HepG2 (cell line): ENCODE data around the gene RASAL1. TPM values are rescaled to one million over a fixed set of nuclear protein-coding genes. Genes with fewer than 3 reads are reported as not detected.

ENCODE experiments used
- ATAC-seq: fragments of 200-7000 bp; cut with Tn5 transposase; 3 replicates; pipeline ENCODE4 v1.9.1; 2020; ENCODE audit warnings: mild to moderate bottlenecking, moderate library complexity
- BruUV-seq: library from RNA; stranded (reverse); fragments of 400-500 nt; replicated peaks from 2 replicates; lab custom pipeline; 2021; lab: Mats Ljungman, UMichigan
- CTCF ChIA-PET: fragments of 300-600 bp; formaldehyde crosslinking; extraction: SDS; loops from one replicate; lab custom pipeline; 2021; ENCODE audit warnings: low total read pairs, inconsistent platforms, low intra/inter-chr PET ratio; lab: Yijun Ruan, JAX
- POLR2A ChIA-PET: fragments of 350-600 bp; sonication (Branson Sonifier 250); formaldehyde crosslinking; loops from one replicate; lab custom pipeline; 2020; ENCODE audit warnings: antibody characterized with exemption, inconsistent platforms; lab: Yijun Ruan, JAX
- DNase-seq: peaks from one replicate; pipeline ENCODE4 v3.0.0-alpha.2; 2015; ENCODE audit warnings: low spot score
- FAIRE-seq: peaks from 3 replicates; lab custom pipeline; 2011; peaks lifted over from hg19 to GRCh38; lab: Jason Lieb, UNC
- H2AFZ ChIP-seq: one replicate; pipeline ENCODE4 v1.6.1; 2011; ENCODE audit warnings: low read length, inconsistent platforms
- H3K27ac ChIP-seq: fragments of 300-600 bp; 3 replicates; pipeline ENCODE4 v1.8.0; 2011; ENCODE audit warnings: mixed run types, mild to moderate bottlenecking, mixed read lengths, low read length, inconsistent platforms; ENCODE audit not compliant: insufficient read depth; ENCODE audit errors: extremely low read length
- H3K27me3 ChIP-seq, 2 experiments: fragments of 200-600 bp in 1 of 2; 2 replicates in 1 of 2; 3 replicates in 1 of 2; pipeline versions ENCODE4 v1.6.0 to v1.8.0; 2011; ENCODE audit warnings: low read length in 2 of 2, mild to moderate bottlenecking in 2 of 2, moderate library complexity in 2 of 2, inconsistent platforms in 1 of 2; ENCODE audit not compliant: insufficient read depth in 2 of 2, control insufficient read depth in 1 of 2
- H3K36me3 ChIP-seq, 2 experiments: fragments of 200-600 bp in 1 of 2; replicated peaks in 1 of 2; 2 replicates in 1 of 2; 3 replicates in 1 of 2; pipeline versions ENCODE4 v1.5.1 to v1.8.0; 2011; ENCODE audit warnings: low read length in 2 of 2, inconsistent platforms in 1 of 2; ENCODE audit not compliant: insufficient read depth in 2 of 2, control insufficient read depth in 1 of 2
- H3K4me1 ChIP-seq: 2 replicates; pipeline ENCODE4 v1.5.1; 2012; ENCODE audit warnings: low read length, inconsistent platforms; ENCODE audit not compliant: insufficient read depth
- H3K4me2 ChIP-seq: 2 replicates; pipeline ENCODE4 v1.6.0; 2011; ENCODE audit warnings: low read depth, low read length, inconsistent platforms
- H3K4me3 ChIP-seq, 3 experiments: fragments of 200-600 bp in 1 of 3; sonication (generic), shearing (Covaris generic) in 1 of 3; replicated peaks in 1 of 3; 2 replicates each; pipeline ENCODE4 v1.5.1; 2011 to 2016; ENCODE audit warnings: low read length in 3 of 3, inconsistent platforms in 2 of 3, low read depth in 2 of 3, mild to moderate bottlenecking in 2 of 3, control low read depth in 1 of 3, mixed read lengths in 1 of 3; ENCODE audit not compliant: insufficient read depth in 1 of 3
- H3K79me2 ChIP-seq: one replicate; pipeline ENCODE4 v1.6.1; 2011; ENCODE audit warnings: low read length, inconsistent platforms; ENCODE audit not compliant: insufficient read depth
- H3K9ac ChIP-seq: 2 replicates; pipeline ENCODE4 v1.6.0; 2011; ENCODE audit warnings: mild to moderate bottlenecking, low read depth, low read length, inconsistent platforms; ENCODE audit not compliant: insufficient read depth
- H3K9me3 ChIP-seq: 2 replicates; pipeline ENCODE4 v1.5.1; 2012; ENCODE audit warnings: mild to moderate bottlenecking, low read length
- H4K20me1 ChIP-seq: 2 replicates; pipeline ENCODE4 v1.6.0; 2011; ENCODE audit warnings: inconsistent platforms, mild to moderate bottlenecking, low read length, moderate library complexity; ENCODE audit not compliant: insufficient read depth
- FOXA1 ChIP-seq, 2 experiments: fragments of 450-650 bp in 1 of 2; sonication (generic) in 1 of 2; formaldehyde crosslinking in 1 of 2; IDR thresholded peaks; 2 replicates each; pipeline versions ENCODE4 v1.4.0 to v1.6.1; 2016 to 2020; ENCODE audit warnings: missing genetic modification reagents in 1 of 2
- HOXA3 ChIP-seq: sonication (generic); formaldehyde crosslinking; IDR thresholded peaks from 2 replicates; pipeline ENCODE4 v1.5.0; 2020; ENCODE audit warnings: missing genetic modification reagents
- NFIC ChIP-seq: IDR thresholded peaks from 2 replicates; pipeline ENCODE4 v1.6.1; 2012; ENCODE audit warnings: mild to moderate bottlenecking, low read length, inconsistent platforms
- SRF ChIP-seq: IDR thresholded peaks from 2 replicates; pipeline ENCODE4 v1.6.1; 2011; ENCODE audit warnings: mild to moderate bottlenecking, low read depth, low read length, moderate library complexity
- ZNF296 ChIP-seq: sonication (generic); formaldehyde crosslinking; conservative IDR thresholded peaks from 2 replicates; pipeline ENCODE4 v1.5.0; 2020; ENCODE audit warnings: mild to moderate bottlenecking, missing genetic modification reagents
- ZNF660 ChIP-seq: sonication (generic); formaldehyde crosslinking; IDR thresholded peaks from 2 replicates; pipeline ENCODE4 v1.5.1; 2020; ENCODE audit warnings: mild to moderate bottlenecking, low read depth, missing genetic modification reagents, borderline replicate concordance
- ZNF7 ChIP-seq: IDR thresholded peaks from 2 replicates; pipeline ENCODE4 v1.6.1; 2016; ENCODE audit warnings: missing biosample characterization, missing genetic modification reagents
- ZNF768 ChIP-seq: sonication (generic); formaldehyde crosslinking; IDR thresholded peaks from 2 replicates; pipeline ENCODE4 v1.4.0; 2020; ENCODE audit warnings: missing genetic modification reagents
- WGBS: methylation state at CpG from one replicate; pipeline ENCODE4 v1.1.6; 2017; ENCODE audit warnings: low lambda C conversion rate; 5-methylcytosine and 5-hydroxymethylcytosine counted together
- in situ Hi-C: cut with HindIII; loops from 2 replicates; pipeline ENCODE4 v1.10.0; 2017; ENCODE audit warnings: low pct_unique_long_range_greater_than_20kb; ENCODE audit not compliant: extremely low pct_ligation_motif_present
- intact Hi-C: fragments of 100-400 bp; cut with micrococcal nuclease; formaldehyde crosslinking; loops from one replicate; pipeline ENCODE4 v1.10.0; 2022; ENCODE audit not compliant: unreplicated experiment
- polyA plus RNA-seq, 8 experiments: library from polyadenylated mRNA; depleted of rRNA in 3 of 8; stranded (reverse) in 7 of 8; unstranded in 1 of 8; fragments of >200 nt; fragmentation: Illumina TruSeq in 4 of 8; extraction: Trizol in 4 of 8; gene quantifications; 2 replicates each; pipeline versions ENCODE4 v1.2.1 to v1.2.3, GENCODE V29; 2011 to 2016; ENCODE audit warnings: low read depth in 4 of 8, missing spikeins in 1 of 8, mixed read lengths in 1 of 8; ENCODE audit not compliant: insufficient read depth in 1 of 8
- total RNA-seq, 5 experiments: library from RNA; depleted of rRNA; stranded (reverse); fragments of >200 nt; fragmentation: Illumina TruSeq; extraction: Trizol; gene quantifications; 2 replicates each; pipeline ENCODE4 v1.2.3, GENCODE V29; 2016; ENCODE audit warnings: low read depth in 1 of 5
- TF ChIP-seq, protein P1 (sequence below): sonication (generic); formaldehyde crosslinking; IDR thresholded peaks from 2 replicates; pipeline ENCODE4 v1.5.0; 2020; ENCODE audit warnings: missing genetic modification reagents
- TF ChIP-seq, protein P2 (sequence below), 2 experiments: sonication (generic) in 1 of 2; formaldehyde crosslinking in 1 of 2; IDR thresholded peaks; 2 replicates each; pipeline versions ENCODE4 v1.4.0 to v1.6.1; 2018 to 2020; ENCODE audit warnings: missing genetic modification reagents in 2 of 2, borderline replicate concordance in 1 of 2, low read depth in 1 of 2, mild to moderate bottlenecking in 1 of 2, missing biosample characterization in 1 of 2
- TF ChIP-seq, protein P3 (sequence below): IDR thresholded peaks from 2 replicates; pipeline ENCODE4 v1.6.1; 2016; ENCODE audit warnings: control low read depth
- TF ChIP-seq, protein P4 (sequence below): sonication (generic); formaldehyde crosslinking; conservative IDR thresholded peaks from 2 replicates; pipeline ENCODE4 v1.4.0; 2020; ENCODE audit warnings: missing genetic modification reagents

RASAL1 gene
- total and polyA plus RNA-seq, 2 of the 13 experiments (the other 11 are each of a cell fraction or from before 2014, with no cell fraction given) = not detected

DNA sequence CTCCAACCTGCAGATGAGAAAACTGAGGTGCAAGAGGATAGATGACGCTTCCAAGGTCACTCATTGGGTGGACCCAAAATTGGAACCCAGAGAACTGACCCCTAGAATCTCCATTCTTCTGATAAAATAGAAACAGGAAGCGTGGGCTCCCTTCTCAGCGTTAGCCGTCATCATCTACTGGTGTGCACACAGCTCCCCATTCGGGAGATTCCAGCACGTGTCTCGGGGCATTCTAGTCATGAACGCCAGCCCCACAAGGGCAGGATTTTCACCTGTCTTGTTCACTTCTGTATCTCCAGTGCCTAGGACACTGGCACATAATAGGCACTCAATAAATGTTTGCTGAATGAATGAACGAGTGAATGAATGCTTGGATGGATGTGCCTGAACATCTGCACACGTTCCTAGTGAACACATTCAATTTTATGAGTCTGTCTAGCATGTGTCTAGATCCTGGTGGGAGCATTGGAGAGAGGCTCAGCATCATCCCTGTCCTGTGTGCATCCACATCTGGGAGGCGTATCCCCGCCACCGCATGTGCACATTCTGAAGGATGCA, 30.5 kb downstream of the RASAL1 start (continued):
- TF ChIP-seq NFIC (no peak), ZNF296 (CRISPR knock-in tag) (no peak), ZNF7 (CRISPR knock-in tag) (no peak), HOXA3 (CRISPR knock-in tag) (no peak), ZNF660 (no peak), SRF (no peak)
- TF ChIP-seq, protein P1, sequence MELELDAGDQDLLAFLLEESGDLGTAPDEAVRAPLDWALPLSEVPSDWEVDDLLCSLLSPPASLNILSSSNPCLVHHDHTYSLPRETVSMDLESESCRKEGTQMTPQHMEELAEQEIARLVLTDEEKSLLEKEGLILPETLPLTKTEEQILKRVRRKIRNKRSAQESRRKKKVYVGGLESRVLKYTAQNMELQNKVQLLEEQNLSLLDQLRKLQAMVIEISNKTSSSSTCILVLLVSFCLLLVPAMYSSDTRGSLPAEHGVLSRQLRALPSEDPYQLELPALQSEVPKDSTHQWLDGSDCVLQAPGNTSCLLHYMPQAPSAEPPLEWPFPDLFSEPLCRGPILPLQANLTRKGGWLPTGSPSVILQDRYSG = no peak

DNA sequence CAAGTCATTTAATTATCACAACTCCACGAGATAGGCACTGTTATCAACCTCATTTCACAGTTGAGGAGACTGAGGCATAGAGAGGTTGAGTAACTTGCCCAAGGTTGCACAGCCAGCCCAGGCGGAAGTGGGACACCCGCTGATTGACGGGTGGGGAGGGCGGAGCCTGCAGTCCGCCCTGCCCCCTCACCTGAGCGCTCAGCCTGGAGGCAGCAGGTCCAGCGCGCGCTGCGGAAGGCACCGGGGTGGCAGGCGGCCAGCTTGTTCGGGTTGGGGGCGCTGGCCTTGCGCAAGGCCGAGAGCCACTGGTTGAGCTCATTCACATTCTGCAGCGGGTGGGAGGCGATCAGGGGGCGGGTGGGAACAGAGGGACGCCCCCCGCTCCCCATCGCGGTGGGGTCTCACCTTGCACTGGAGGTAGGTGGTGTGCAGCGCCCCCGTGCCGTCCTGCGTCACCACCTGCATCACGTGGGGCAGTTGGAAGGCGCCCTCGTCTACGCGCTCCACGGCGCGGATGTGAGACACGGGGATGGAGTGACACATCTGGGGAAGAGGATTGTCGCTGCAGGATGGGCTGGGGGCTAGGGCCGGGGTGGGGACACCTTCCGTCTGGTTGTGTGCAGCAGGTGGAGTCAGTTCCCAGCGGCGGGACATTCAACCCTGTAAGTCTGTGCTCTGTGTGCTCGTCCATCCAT, 31.7 kb downstream of the RASAL1 start:
- whole genome bisulfite sequencing = 5% methylated on average over 5 of the region's 43 CpGs
- DNase-seq (peak; percentile 27), ATAC-seq (peak; percentile 54), FAIRE-seq (no peak)
- H3K79me2 ChIP-seq = no peaks in the 10 kb centered on the region
- ChIA-PET CTCF (interaction anchor here (1.6 kb wide), 1 partner anchor 55 kb away, joined by 3 read pairs; no protein-coding TSS in a partner anchor), POLR2A (no interaction called here)
- intact Hi-C loops = no loop called here
- H3K9me3 ChIP-seq = no peaks in the 10 kb centered on the region
- H2AFZ ChIP-seq = no peak overlapping the region
- H3K9ac ChIP-seq = no peak overlapping the region
- H3K4me3 ChIP-seq = peak overlapping the region in 1 of 3 experiments; percentile 19; a peak in 1 of 6 replicates
- H3K4me2 ChIP-seq = peak overlapping the region; percentile 25
- in situ Hi-C loops = no loop called here
- H3K27me3 ChIP-seq = no peaks in the 10 kb centered on the region; a peak in 1 of 5 replicates
- H3K27ac ChIP-seq = no peak overlapping the region
- no peaks in the 10 kb centered on the region for H3K36me3 ChIP-seq
- H4K20me1 ChIP-seq = no peaks in the 10 kb centered on the region
- H3K4me1 ChIP-seq = peaks cover 10% of the 10 kb centered on the region; the same call in 1 of the 2 replicates
- no TSS peak for BruUV-seq
- no peak for TF ChIP-seq FOXA1 (IDR thresholded peaks at IDR 0.05)
- no peak for TF ChIP-seq FOXA1 (CRISPR knock-in tag; IDR thresholded peaks at IDR 0.05)
- TF ChIP-seq ZNF768 (CRISPR knock-in tag) = peak; percentile 97
- TF ChIP-seq, protein P2, sequence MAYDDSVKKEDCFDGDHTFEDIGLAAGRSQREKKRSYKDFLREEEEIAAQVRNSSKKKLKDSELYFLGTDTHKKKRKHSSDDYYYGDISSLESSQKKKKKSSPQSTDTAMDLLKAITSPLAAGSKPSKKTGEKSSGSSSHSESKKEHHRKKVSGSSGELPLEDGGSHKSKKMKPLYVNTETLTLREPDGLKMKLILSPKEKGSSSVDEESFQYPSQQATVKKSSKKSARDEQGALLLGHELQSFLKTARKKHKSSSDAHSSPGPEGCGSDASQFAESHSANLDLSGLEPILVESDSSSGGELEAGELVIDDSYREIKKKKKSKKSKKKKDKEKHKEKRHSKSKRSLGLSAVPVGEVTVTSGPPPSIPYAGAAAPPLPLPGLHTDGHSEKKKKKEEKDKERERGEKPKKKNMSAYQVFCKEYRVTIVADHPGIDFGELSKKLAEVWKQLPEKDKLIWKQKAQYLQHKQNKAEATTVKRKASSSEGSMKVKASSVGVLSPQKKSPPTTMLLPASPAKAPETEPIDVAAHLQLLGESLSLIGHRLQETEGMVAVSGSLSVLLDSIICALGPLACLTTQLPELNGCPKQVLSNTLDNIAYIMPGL (CRISPR knock-in tag; IDR thresholded peaks at IDR 0.05; ENCODE audit: borderline replicate concordance in 1 of 2, low read depth in 1 of 2) = peak in 1 of 2 experiments; percentile 38; a peak in 1 of 4 replicates
- TF ChIP-seq, protein P3, sequence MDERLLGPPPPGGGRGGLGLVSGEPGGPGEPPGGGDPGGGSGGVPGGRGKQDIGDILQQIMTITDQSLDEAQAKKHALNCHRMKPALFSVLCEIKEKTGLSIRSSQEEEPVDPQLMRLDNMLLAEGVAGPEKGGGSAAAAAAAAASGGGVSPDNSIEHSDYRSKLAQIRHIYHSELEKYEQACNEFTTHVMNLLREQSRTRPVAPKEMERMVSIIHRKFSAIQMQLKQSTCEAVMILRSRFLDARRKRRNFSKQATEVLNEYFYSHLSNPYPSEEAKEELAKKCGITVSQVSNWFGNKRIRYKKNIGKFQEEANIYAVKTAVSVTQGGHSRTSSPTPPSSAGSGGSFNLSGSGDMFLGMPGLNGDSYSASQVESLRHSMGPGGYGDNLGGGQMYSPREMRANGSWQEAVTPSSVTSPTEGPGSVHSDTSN (CRISPR knock-in tag) = peak; percentile 67; the same call in 1 of the 2 replicates
- TF ChIP-seq, protein P4, sequence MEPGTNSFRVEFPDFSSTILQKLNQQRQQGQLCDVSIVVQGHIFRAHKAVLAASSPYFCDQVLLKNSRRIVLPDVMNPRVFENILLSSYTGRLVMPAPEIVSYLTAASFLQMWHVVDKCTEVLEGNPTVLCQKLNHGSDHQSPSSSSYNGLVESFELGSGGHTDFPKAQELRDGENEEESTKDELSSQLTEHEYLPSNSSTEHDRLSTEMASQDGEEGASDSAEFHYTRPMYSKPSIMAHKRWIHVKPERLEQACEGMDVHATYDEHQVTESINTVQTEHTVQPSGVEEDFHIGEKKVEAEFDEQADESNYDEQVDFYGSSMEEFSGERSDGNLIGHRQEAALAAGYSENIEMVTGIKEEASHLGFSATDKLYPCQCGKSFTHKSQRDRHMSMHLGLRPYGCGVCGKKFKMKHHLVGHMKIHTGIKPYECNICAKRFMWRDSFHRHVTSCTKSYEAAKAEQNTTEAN (CRISPR knock-in tag) = no peak
